ENCODE data around the gene VPS8. TPM values are rescaled to one million over a fixed set of nuclear protein-coding genes. Genes with fewer than 3 reads are reported as not detected.

The VPS8 gene
- total and polyA plus RNA-seq, 7 donors, result 11.4 to 52.6 (median 30.8) TPM

GRCh38 chr3:185090811-185091210 is 278.8 kb downstream of the VPS8 start:
- DNase-seq (no peak), ATAC-seq (no peak)
- Histone ChIP-seq H3K27me3 (ENCODE audit: insufficient read depth in 3 of 3, low read length in 2 of 3) (no peaks in the 10 kb centered on the region), H3K4me3 (no peak overlapping the region), H3K27ac (no peak overlapping the region), H3K36me3 (ENCODE audit: insufficient read depth in 1 of 2, low read depth in 1 of 2) (no peaks in the 10 kb centered on the region), H3K4me1 (no peaks in the 10 kb centered on the region), H3K9me3 (no peaks in the 10 kb centered on the region)
- no peak for TF ChIP-seq CTCF (IDR thresholded peaks at IDR 0.05)
- intact Hi-C loops (cut with DNase I), result no loop called here
- WGBS, 3 donors, result 90 to 96% (median 95%) methylated on average over 4 of the region's 4 CpGs

- H3K27me3 ChIP-seq (ENCODE audit: insufficient read depth in 3 of 3, low read length in 2 of 3), result no peaks in the 10 kb centered on the region
- DNase-seq, result no peak
- H3K9me3 ChIP-seq, result no peaks in the 10 kb centered on the region
- intact Hi-C loops (cut with DNase I), result no loop called here
- no peak for ATAC-seq
- no peak overlapping the region for H3K27ac ChIP-seq
- H3K4me3 ChIP-seq, result no peak overlapping the region
- H3K36me3 ChIP-seq (ENCODE audit: insufficient read depth in 1 of 2, low read depth in 1 of 2), result no peaks in the 10 kb centered on the region
- TF ChIP-seq CTCF (IDR thresholded peaks at IDR 0.05), result no peak
- no peaks in the 10 kb centered on the region for H3K4me1 ChIP-seq
Measured at GRCh38 chr3:185093116-185093515, 281.1 kb downstream of the VPS8 start.

GRCh38 chr3:185094697-185095096 is 282.7 kb downstream of the VPS8 start:
- Histone ChIP-seq H3K4me1 (no peaks in the 10 kb centered on the region), H3K27me3 (ENCODE audit: insufficient read depth in 3 of 3, low read length in 2 of 3) (no peaks in the 10 kb centered on the region), H3K27ac (no peak overlapping the region), H3K9me3 (no peaks in the 10 kb centered on the region), H3K4me3 (no peak overlapping the region), H3K36me3 (ENCODE audit: insufficient read depth in 1 of 2, low read depth in 1 of 2) (no peaks in the 10 kb centered on the region)
- no peak for TF ChIP-seq CTCF (IDR thresholded peaks at IDR 0.05)
- intact Hi-C loops (cut with DNase I), result no loop called here
- ATAC-seq (no peak), DNase-seq (no peak)
- 41 to 42% (median 41%) methylated on average over 4 of the region's 4 CpGs for WGBS, 3 donors

Other genes starting within 250 kb of the VPS8 start
- gene MAGEF1, start 100.1 kb upstream of the VPS8 start, total RNA-seq, result 10 to 100 TPM; 13.0 to 23.6 (median 15.9) TPM
- gene MAGEF1, start 100.1 kb upstream of the VPS8 start, polyA plus RNA-seq, result 10 to 100 TPM; 14.3 to 27.3 (median 27.1) TPM